HG02642 (cell line): Measurements from ENCODE around the gene TNFRSF17.

Source experiments
- ATAC-seq: cut with Tn5 transposase; IDR thresholded peaks from one replicate; pipeline ENCODE4 v1.9.1; 2021; ENCODE audit warnings: mild to moderate bottlenecking; ENCODE audit not compliant: unreplicated experiment, poor library complexity

TNFRSF17 gene

GRCh38 chr16:11996433-11997330, 31.7 kb downstream of the TNFRSF17 start:
- ATAC-seq, result no peak

- no peak for ATAC-seq
Measured at GRCh38 chr16:12000032-12000431, 35.0 kb downstream of the TNFRSF17 start.

- no peak for ATAC-seq
Measured at GRCh38 chr16:12002447-12003006, 37.5 kb downstream of the TNFRSF17 start.

- ATAC-seq, result no peak
Measured at GRCh38 chr16:12006637-12007036, 41.6 kb downstream of the TNFRSF17 start.

- no peak for ATAC-seq
Measured at GRCh38 chr16:12009462-12009861, 44.5 kb downstream of the TNFRSF17 start.

GRCh38 chr16:12009922-12010321, 44.9 kb downstream of the TNFRSF17 start:
- no peak for ATAC-seq

GRCh38 chr16:12010388-12011251, 45.6 kb downstream of the TNFRSF17 start:
- ATAC-seq, result no peak

- ATAC-seq, result no peak
Measured at GRCh38 chr16:12011565-12011964, 46.6 kb downstream of the TNFRSF17 start.

- no peak for ATAC-seq
Measured at GRCh38 chr16:12016291-12016947, 51.4 kb downstream of the TNFRSF17 start.

GRCh38 chr16:12017558-12017957, 52.5 kb downstream of the TNFRSF17 start:
- no peak for ATAC-seq
